ENCODE measurements around the gene TOMM20.
A peak's percentile ranks its signal among the peaks of the same experiment; 100 is the strongest.
"Not testable (repeated sequence)": the region's sequence is repeated elsewhere in the genome, so short reads cannot be mapped to it uniquely, and the experiment has no call there.

Gene TOMM20

GRCh38 chr1:235079443-235080296 is 49.0 kb downstream of the TOMM20 start:
- Histone ChIP-seq H3K36me3 (ENCODE audit: insufficient read depth, low read length) (no peaks in the 10 kb centered on the region), H3K27me3 (ENCODE audit: insufficient read depth, low read length) (no peaks in the 10 kb centered on the region), H3K4me1 (ENCODE audit: insufficient read depth, low read length) (peaks cover 20% of the 10 kb centered on the region), H2AFZ (ENCODE audit: low read depth, low read length) (no peak overlapping the region), H3K4me3 (ENCODE audit: low read length) (no peak overlapping the region), H3K9me3 (ENCODE audit: low read length) (no peaks in the 10 kb centered on the region)

GRCh38 chr1:235078480-235079381 is 49.9 kb downstream of the TOMM20 start:
- H2AFZ ChIP-seq (ENCODE audit: low read depth, low read length) = no peak overlapping the region
- H3K4me3 ChIP-seq (ENCODE audit: low read length) = no peak overlapping the region
- H3K27me3 ChIP-seq (ENCODE audit: insufficient read depth, low read length) = no peaks in the 10 kb centered on the region
- no peaks in the 10 kb centered on the region for H3K36me3 ChIP-seq (ENCODE audit: insufficient read depth, low read length)
- H3K9me3 ChIP-seq (ENCODE audit: low read length) = no peaks in the 10 kb centered on the region
- peaks cover 20% of the 10 kb centered on the region for H3K4me1 ChIP-seq (ENCODE audit: insufficient read depth, low read length)

GRCh38 chr1:235077571-235078479 is 50.8 kb downstream of the TOMM20 start:
- Histone ChIP-seq H3K4me3 (ENCODE audit: low read length) (no peak overlapping the region), H3K36me3 (ENCODE audit: insufficient read depth, low read length) (no peaks in the 10 kb centered on the region), H3K27me3 (ENCODE audit: insufficient read depth, low read length) (no peaks in the 10 kb centered on the region), H3K4me1 (ENCODE audit: insufficient read depth, low read length) (peaks cover 14% of the 10 kb centered on the region), H2AFZ (ENCODE audit: low read depth, low read length) (no peak overlapping the region), H3K9me3 (ENCODE audit: low read length) (no peaks in the 10 kb centered on the region)

- Histone ChIP-seq H3K36me3 (ENCODE audit: insufficient read depth, low read length) (no peaks in the 10 kb centered on the region), H3K4me1 (ENCODE audit: insufficient read depth, low read length) (peaks cover 13% of the 10 kb centered on the region), H3K27me3 (ENCODE audit: insufficient read depth, low read length) (no peaks in the 10 kb centered on the region), H3K9me3 (ENCODE audit: low read length) (no peaks in the 10 kb centered on the region), H3K4me3 (ENCODE audit: low read length) (no peak overlapping the region), H2AFZ (ENCODE audit: low read depth, low read length) (no peak overlapping the region)
Observed at GRCh38 chr1:235077163-235077540, 51.5 kb downstream of the TOMM20 start.

- no peaks in the 10 kb centered on the region for H3K27me3 ChIP-seq (ENCODE audit: insufficient read depth, low read length)
- no peaks in the 10 kb centered on the region for H3K36me3 ChIP-seq (ENCODE audit: insufficient read depth, low read length)
- no peaks in the 10 kb centered on the region for H3K9me3 ChIP-seq (ENCODE audit: low read length)
- no peak overlapping the region for H2AFZ ChIP-seq (ENCODE audit: low read depth, low read length)
- H3K4me1 ChIP-seq (ENCODE audit: insufficient read depth, low read length) = peaks cover 13% of the 10 kb centered on the region
- no peak overlapping the region for H3K4me3 ChIP-seq (ENCODE audit: low read length)
Observed at GRCh38 chr1:235076504-235077162, 52.0 kb downstream of the TOMM20 start.

- H3K4me3 ChIP-seq (ENCODE audit: low read length) = no peak overlapping the region
- H2AFZ ChIP-seq (ENCODE audit: low read depth, low read length) = no peak overlapping the region
- H3K9me3 ChIP-seq (ENCODE audit: low read length) = no peaks in the 10 kb centered on the region
- H3K27me3 ChIP-seq (ENCODE audit: insufficient read depth, low read length) = no peaks in the 10 kb centered on the region
- peaks cover 13% of the 10 kb centered on the region for H3K4me1 ChIP-seq (ENCODE audit: insufficient read depth, low read length)
- no peaks in the 10 kb centered on the region for H3K36me3 ChIP-seq (ENCODE audit: insufficient read depth, low read length)
Observed at GRCh38 chr1:235075777-235076308, 52.8 kb downstream of the TOMM20 start.

GRCh38 chr1:235075048-235075776 is 53.4 kb downstream of the TOMM20 start:
- Histone ChIP-seq H3K9me3 (ENCODE audit: low read length) (no peaks in the 10 kb centered on the region), H3K4me3 (ENCODE audit: low read length) (peak overlapping the region; percentile 8), H3K4me1 (ENCODE audit: insufficient read depth, low read length) (peaks cover 13% of the 10 kb centered on the region), H2AFZ (ENCODE audit: low read depth, low read length) (peak overlapping the region; percentile 50), H3K36me3 (ENCODE audit: insufficient read depth, low read length) (no peaks in the 10 kb centered on the region), H3K27me3 (ENCODE audit: insufficient read depth, low read length) (no peaks in the 10 kb centered on the region)

- Histone ChIP-seq H2AFZ (ENCODE audit: low read depth, low read length) (peak overlapping the region; percentile 50), H3K9me3 (ENCODE audit: low read length) (no peaks in the 10 kb centered on the region), H3K27me3 (ENCODE audit: insufficient read depth, low read length) (no peaks in the 10 kb centered on the region), H3K4me3 (ENCODE audit: low read length) (peak overlapping the region; percentile 8), H3K4me1 (ENCODE audit: insufficient read depth, low read length) (peaks cover 13% of the 10 kb centered on the region), H3K36me3 (ENCODE audit: insufficient read depth, low read length) (no peaks in the 10 kb centered on the region)
Observed at GRCh38 chr1:235074523-235075047, 54.1 kb downstream of the TOMM20 start.

- H3K9me3 ChIP-seq (ENCODE audit: low read length) = no peaks in the 10 kb centered on the region
- H3K4me3 ChIP-seq (ENCODE audit: low read length) = peak overlapping the region; percentile 8
- H3K36me3 ChIP-seq (ENCODE audit: insufficient read depth, low read length) = no peaks in the 10 kb centered on the region
- no peaks in the 10 kb centered on the region for H3K27me3 ChIP-seq (ENCODE audit: insufficient read depth, low read length)
- peak overlapping the region; percentile 50 for H2AFZ ChIP-seq (ENCODE audit: low read depth, low read length)
- peaks cover 13% of the 10 kb centered on the region for H3K4me1 ChIP-seq (ENCODE audit: insufficient read depth, low read length)
Observed at GRCh38 chr1:235073968-235074522, 54.6 kb downstream of the TOMM20 start.

- no peak overlapping the region for H3K4me3 ChIP-seq (ENCODE audit: low read length)
- no peaks in the 10 kb centered on the region for H3K36me3 ChIP-seq (ENCODE audit: insufficient read depth, low read length)
- peaks cover 14% of the 10 kb centered on the region for H3K4me1 ChIP-seq (ENCODE audit: insufficient read depth, low read length)
- H3K27me3 ChIP-seq (ENCODE audit: insufficient read depth, low read length) = no peaks in the 10 kb centered on the region
- H3K9me3 ChIP-seq (ENCODE audit: low read length) = no peaks in the 10 kb centered on the region
- H2AFZ ChIP-seq (ENCODE audit: low read depth, low read length) = no peak overlapping the region
Observed at GRCh38 chr1:235073331-235073967, 55.2 kb downstream of the TOMM20 start.

- H3K27me3 ChIP-seq (ENCODE audit: insufficient read depth, low read length); H3K9me3 ChIP-seq (ENCODE audit: low read length); H2AFZ ChIP-seq (ENCODE audit: low read depth, low read length); H3K4me3 ChIP-seq (ENCODE audit: low read length); H3K36me3 ChIP-seq (ENCODE audit: insufficient read depth, low read length): not testable (repeated sequence)
- H3K4me1 ChIP-seq (ENCODE audit: insufficient read depth, low read length) = peaks cover 23% of the 10 kb centered on the region
Observed at GRCh38 chr1:235072577-235072976, 56.1 kb downstream of the TOMM20 start.

All from neuron (in vitro differentiated cells).